DMS79 (cell line): ENCODE measurements around the gene ITGB5.

Experiments used
- DNase-seq: peaks from one replicate; lab custom pipeline; 2025; lab: John Stamatoyannopoulos, UW

Gene ITGB5

GRCh38 chr3:124860599-124860998 is 26.6 kb downstream of the ITGB5 start:
- DNase-seq: no peak

- no peak for DNase-seq
Measured at GRCh38 chr3:124859025-124859424, 28.1 kb downstream of the ITGB5 start.

- DNase-seq: no peak
Measured at GRCh38 chr3:124858275-124858674, 28.9 kb downstream of the ITGB5 start.

- DNase-seq: no peak
Measured at GRCh38 chr3:124856677-124857076, 30.5 kb downstream of the ITGB5 start.

- DNase-seq: no peak
Measured at GRCh38 chr3:124854009-124854408, 33.2 kb downstream of the ITGB5 start.

- no peak for DNase-seq
Measured at GRCh38 chr3:124853446-124853845, 33.7 kb downstream of the ITGB5 start.

GRCh38 chr3:124851905-124852304 is 35.3 kb downstream of the ITGB5 start:
- no peak for DNase-seq

GRCh38 chr3:124851136-124851535 is 36.0 kb downstream of the ITGB5 start:
- DNase-seq: no peak

GRCh38 chr3:124850633-124851032 is 36.5 kb downstream of the ITGB5 start:
- no peak for DNase-seq

GRCh38 chr3:124850212-124850611 is 37.0 kb downstream of the ITGB5 start:
- no peak for DNase-seq

GRCh38 chr3:124848300-124848699 is 38.9 kb downstream of the ITGB5 start:
- DNase-seq: no peak

- DNase-seq: no peak
Measured at GRCh38 chr3:124847863-124848262, 39.3 kb downstream of the ITGB5 start.

GRCh38 chr3:124847051-124847450 is 40.1 kb downstream of the ITGB5 start:
- DNase-seq: no peak

GRCh38 chr3:124846189-124846588 is 41.0 kb downstream of the ITGB5 start:
- DNase-seq: no peak

GRCh38 chr3:124845406-124845805 is 41.8 kb downstream of the ITGB5 start:
- DNase-seq: no peak

- no peak for DNase-seq
Measured at GRCh38 chr3:124843506-124844177, 43.5 kb downstream of the ITGB5 start.

- DNase-seq: no peak
Measured at GRCh38 chr3:124843047-124843446, 44.1 kb downstream of the ITGB5 start.

- DNase-seq: no peak
Measured at GRCh38 chr3:124841517-124841916, 45.6 kb downstream of the ITGB5 start.

GRCh38 chr3:124840331-124840730 is 46.8 kb downstream of the ITGB5 start:
- DNase-seq: no peak

GRCh38 chr3:124839896-124840295 is 47.3 kb downstream of the ITGB5 start:
- DNase-seq: no peak

- DNase-seq: no peak
Measured at GRCh38 chr3:124838963-124839362, 48.2 kb downstream of the ITGB5 start.

- no peak for DNase-seq
Measured at GRCh38 chr3:124837730-124838186, 49.4 kb downstream of the ITGB5 start.

- DNase-seq: no peak
Measured at GRCh38 chr3:124837065-124837464, 50.1 kb downstream of the ITGB5 start.

GRCh38 chr3:124836448-124836847 is 50.7 kb downstream of the ITGB5 start:
- no peak for DNase-seq
